ENCODE data around the gene TMEM9. TPM values are rescaled to one million over a fixed set of nuclear protein-coding genes. Genes with fewer than 3 reads are reported as not detected.
A peak's percentile ranks its signal among the peaks of the same experiment; 100 is the strongest.

Gene TMEM9
- total and polyA plus RNA-seq, 9 of the 15 experiments (the other 6 are each of a cell fraction or from before 2014, with no cell fraction given) = 30.4 to 107 (median 67.6) TPM

DNA sequence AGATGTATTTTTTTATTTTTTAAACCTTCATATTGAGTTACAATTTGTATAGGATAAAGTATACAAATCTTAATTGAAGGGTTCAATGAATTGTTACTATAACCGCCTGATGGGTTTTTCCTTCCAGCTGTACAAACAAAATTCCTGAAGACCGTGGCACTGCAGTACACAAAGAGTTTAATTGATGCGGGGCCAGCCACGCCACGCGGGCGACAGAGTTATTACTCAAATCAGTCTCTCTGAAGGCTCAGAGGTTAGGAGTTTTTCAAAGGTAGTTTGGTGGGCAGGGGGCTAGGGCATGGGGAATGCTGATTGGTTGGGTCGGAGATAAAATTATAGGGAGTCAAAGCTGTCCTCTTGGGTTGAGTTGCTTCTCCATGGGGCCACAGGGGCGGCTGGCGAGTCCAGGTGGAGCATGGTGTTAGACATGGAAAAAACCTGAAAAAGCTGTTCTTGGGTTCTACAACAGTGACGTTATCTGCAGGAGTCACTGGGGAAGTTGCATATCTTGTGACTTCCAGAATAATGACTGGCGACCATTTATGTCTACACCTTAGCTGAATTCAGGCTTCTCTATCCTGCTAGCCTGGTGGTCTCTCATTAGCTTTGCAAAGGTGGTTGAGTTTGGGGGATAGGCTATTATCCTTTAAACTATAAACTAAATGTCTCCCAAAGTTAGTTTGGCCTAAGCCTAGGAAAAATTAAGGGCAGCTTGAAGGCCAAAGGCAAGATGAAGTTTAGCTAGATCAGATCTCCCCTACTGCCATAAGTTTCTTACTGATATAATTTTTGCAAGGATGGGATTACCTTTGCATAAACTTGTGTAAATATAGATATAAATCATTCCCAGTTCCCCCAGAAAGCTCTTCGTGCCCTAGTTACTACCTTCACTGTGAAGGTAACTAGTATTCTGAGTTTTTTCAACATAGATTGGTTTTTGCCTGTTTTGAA is 13.0 kb upstream of the TMEM9 start (continued):
- TF ChIP-seq SNRNP70 (optimal IDR thresholded peaks at IDR 0.05; ENCODE audit: low read depth, low read length) (no peak), KAT8 (IDR thresholded peaks at IDR 0.05; ENCODE audit: low read depth) (no peak), PHF21A (IDR thresholded peaks at IDR 0.05; ENCODE audit: borderline replicate concordance, low read depth) (no peak), RB1 (IDR thresholded peaks at IDR 0.05; ENCODE audit: low read depth) (no peak), MED1 (CRISPR knock-in tag; IDR thresholded peaks at IDR 0.05; ENCODE audit: borderline replicate concordance) (no peak), DMBX1 (CRISPR knock-in tag; IDR thresholded peaks at IDR 0.05; ENCODE audit: borderline replicate concordance) (no peak), MCM7 (IDR thresholded peaks at IDR 0.05) (no peak), ZBTB33 (CRISPR knock-in tag; IDR thresholded peaks at IDR 0.05) (0 out of 2 replicates have a peak, but pooled peaks have one; percentile 12), MTA3 (IDR thresholded peaks at IDR 0.05; ENCODE audit: borderline replicate concordance) (peak; percentile 52; the same call in 1 of the 2 replicates), CBFB (CRISPR knock-in tag; IDR thresholded peaks at IDR 0.05) (no peak), HLTF (IDR thresholded peaks at IDR 0.05) (no peak), CBFA2T3 (IDR thresholded peaks at IDR 0.05) (peak; percentile 68), NFATC3 (IDR thresholded peaks at IDR 0.05) (no peak)
- TF ChIP-seq, protein P1, sequence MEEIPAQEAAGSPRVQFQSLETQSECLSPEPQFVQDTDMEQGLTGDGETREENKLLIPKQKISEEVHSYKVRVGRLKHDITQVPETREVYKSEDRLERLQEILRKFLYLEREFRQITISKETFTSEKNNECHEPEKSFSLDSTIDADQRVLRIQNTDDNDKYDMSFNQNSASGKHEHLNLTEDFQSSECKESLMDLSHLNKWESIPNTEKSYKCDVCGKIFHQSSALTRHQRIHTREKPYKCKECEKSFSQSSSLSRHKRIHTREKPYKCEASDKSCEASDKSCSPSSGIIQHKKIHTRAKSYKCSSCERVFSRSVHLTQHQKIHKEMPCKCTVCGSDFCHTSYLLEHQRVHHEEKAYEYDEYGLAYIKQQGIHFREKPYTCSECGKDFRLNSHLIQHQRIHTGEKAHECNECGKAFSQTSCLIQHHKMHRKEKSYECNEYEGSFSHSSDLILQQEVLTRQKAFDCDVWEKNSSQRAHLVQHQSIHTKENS (CRISPR knock-in tag; IDR thresholded peaks at IDR 0.05) = no peak
- TF ChIP-seq, protein P2, sequence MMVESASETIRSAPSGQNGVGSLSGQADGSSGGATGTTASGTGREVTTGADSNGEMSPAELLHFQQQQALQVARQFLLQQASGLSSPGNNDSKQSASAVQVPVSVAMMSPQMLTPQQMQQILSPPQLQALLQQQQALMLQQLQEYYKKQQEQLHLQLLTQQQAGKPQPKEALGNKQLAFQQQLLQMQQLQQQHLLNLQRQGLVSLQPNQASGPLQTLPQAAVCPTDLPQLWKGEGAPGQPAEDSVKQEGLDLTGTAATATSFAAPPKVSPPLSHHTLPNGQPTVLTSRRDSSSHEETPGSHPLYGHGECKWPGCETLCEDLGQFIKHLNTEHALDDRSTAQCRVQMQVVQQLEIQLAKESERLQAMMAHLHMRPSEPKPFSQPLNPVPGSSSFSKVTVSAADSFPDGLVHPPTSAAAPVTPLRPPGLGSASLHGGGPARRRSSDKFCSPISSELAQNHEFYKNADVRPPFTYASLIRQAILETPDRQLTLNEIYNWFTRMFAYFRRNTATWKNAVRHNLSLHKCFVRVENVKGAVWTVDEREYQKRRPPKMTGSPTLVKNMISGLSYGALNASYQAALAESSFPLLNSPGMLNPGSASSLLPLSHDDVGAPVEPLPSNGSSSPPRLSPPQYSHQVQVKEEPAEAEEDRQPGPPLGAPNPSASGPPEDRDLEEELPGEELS (CRISPR knock-in tag; IDR thresholded peaks at IDR 0.05; ENCODE audit: borderline replicate concordance) = no peak
- TF ChIP-seq, protein P3, sequence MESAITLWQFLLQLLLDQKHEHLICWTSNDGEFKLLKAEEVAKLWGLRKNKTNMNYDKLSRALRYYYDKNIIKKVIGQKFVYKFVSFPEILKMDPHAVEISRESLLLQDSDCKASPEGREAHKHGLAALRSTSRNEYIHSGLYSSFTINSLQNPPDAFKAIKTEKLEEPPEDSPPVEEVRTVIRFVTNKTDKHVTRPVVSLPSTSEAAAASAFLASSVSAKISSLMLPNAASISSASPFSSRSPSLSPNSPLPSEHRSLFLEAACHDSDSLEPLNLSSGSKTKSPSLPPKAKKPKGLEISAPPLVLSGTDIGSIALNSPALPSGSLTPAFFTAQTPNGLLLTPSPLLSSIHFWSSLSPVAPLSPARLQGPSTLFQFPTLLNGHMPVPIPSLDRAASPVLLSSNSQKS (CRISPR knock-in tag; IDR thresholded peaks at IDR 0.05) = no peak
- TF ChIP-seq, protein P4, sequence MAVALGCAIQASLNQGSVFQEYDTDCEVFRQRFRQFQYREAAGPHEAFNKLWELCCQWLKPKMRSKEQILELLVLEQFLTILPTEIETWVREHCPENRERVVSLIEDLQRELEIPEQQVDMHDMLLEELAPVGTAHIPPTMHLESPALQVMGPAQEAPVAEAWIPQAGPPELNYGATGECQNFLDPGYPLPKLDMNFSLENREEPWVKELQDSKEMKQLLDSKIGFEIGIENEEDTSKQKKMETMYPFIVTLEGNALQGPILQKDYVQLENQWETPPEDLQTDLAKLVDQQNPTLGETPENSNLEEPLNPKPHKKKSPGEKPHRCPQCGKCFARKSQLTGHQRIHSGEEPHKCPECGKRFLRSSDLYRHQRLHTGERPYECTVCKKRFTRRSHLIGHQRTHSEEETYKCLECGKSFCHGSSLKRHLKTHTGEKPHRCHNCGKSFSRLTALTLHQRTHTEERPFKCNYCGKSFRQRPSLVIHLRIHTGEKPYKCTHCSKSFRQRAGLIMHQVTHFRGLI (CRISPR knock-in tag; IDR thresholded peaks at IDR 0.05) = no peak
- TF ChIP-seq, protein P5, sequence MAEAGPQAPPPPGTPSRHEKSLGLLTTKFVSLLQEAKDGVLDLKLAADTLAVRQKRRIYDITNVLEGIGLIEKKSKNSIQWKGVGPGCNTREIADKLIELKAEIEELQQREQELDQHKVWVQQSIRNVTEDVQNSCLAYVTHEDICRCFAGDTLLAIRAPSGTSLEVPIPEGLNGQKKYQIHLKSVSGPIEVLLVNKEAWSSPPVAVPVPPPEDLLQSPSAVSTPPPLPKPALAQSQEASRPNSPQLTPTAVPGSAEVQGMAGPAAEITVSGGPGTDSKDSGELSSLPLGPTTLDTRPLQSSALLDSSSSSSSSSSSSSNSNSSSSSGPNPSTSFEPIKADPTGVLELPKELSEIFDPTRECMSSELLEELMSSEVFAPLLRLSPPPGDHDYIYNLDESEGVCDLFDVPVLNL (CRISPR knock-in tag; IDR thresholded peaks at IDR 0.05; ENCODE audit: low read depth) = no peak

Data from K562 (cell line).